ENCODE data around the gene GGTLC1.

The GGTLC1 gene

GRCh38 chr20:24022621-24023180, 34.1 kb upstream of the GGTLC1 start:
- H3K9ac ChIP-seq (ENCODE audit: low read length), result no peak overlapping the region
- H3K27me3 ChIP-seq (ENCODE audit: low read length), result no peaks in the 10 kb centered on the region
- TF ChIP-seq CTCF (IDR thresholded peaks at IDR 0.05; ENCODE audit: insufficient read depth, low read length, poor library complexity, severe bottlenecking) (no peak), EZH2phosphoT487 (conservative IDR thresholded peaks at IDR 0.05; ENCODE audit: low read length) (no peak)
- no peak overlapping the region for H3K27ac ChIP-seq (ENCODE audit: low read depth, low read length)
- H4K20me1 ChIP-seq (ENCODE audit: low read depth, low read length), result no peaks in the 10 kb centered on the region
- H3K79me2 ChIP-seq (ENCODE audit: insufficient read depth, low read length), result no peaks in the 10 kb centered on the region
- no peak overlapping the region for H2AFZ ChIP-seq (ENCODE audit: low read depth, low read length, severe bottlenecking)
- no peaks in the 10 kb centered on the region for H3F3A ChIP-seq (ENCODE audit: insufficient read depth)
- H3K36me3 ChIP-seq (ENCODE audit: low read length), result no peaks in the 10 kb centered on the region
- no peak overlapping the region for H3K4me3 ChIP-seq (ENCODE audit: insufficient read depth, low read length, poor library complexity, severe bottlenecking)
- no peak overlapping the region for H3K4me2 ChIP-seq (ENCODE audit: low read depth, low read length, poor library complexity, severe bottlenecking)
- H3K9me2 ChIP-seq (replicated peaks; ENCODE audit: insufficient read depth, low read length), result no peaks in the 10 kb centered on the region
- no peaks in the 10 kb centered on the region for H3K9me3 ChIP-seq (ENCODE audit: insufficient read depth, low read length)

- no peak overlapping the region for H2AFZ ChIP-seq (ENCODE audit: low read depth, low read length, severe bottlenecking)
- no peaks in the 10 kb centered on the region for H3K9me3 ChIP-seq (ENCODE audit: insufficient read depth, low read length)
- H3K36me3 ChIP-seq (ENCODE audit: low read length), result no peaks in the 10 kb centered on the region
- no peaks in the 10 kb centered on the region for H3K9me2 ChIP-seq (replicated peaks; ENCODE audit: insufficient read depth, low read length)
- TF ChIP-seq CTCF (IDR thresholded peaks at IDR 0.05; ENCODE audit: insufficient read depth, low read length, poor library complexity, severe bottlenecking), result no peak
- no peak for TF ChIP-seq EZH2phosphoT487 (conservative IDR thresholded peaks at IDR 0.05; ENCODE audit: low read length)
- no peaks in the 10 kb centered on the region for H3K79me2 ChIP-seq (ENCODE audit: insufficient read depth, low read length)
- H3K27me3 ChIP-seq (ENCODE audit: low read length), result no peaks in the 10 kb centered on the region
- H3K9ac ChIP-seq (ENCODE audit: low read length), result no peak overlapping the region
- H3K27ac ChIP-seq (ENCODE audit: low read depth, low read length), result no peak overlapping the region
- no peak overlapping the region for H3K4me3 ChIP-seq (ENCODE audit: insufficient read depth, low read length, poor library complexity, severe bottlenecking)
- H3F3A ChIP-seq (ENCODE audit: insufficient read depth), result no peaks in the 10 kb centered on the region
- no peak overlapping the region for H3K4me2 ChIP-seq (ENCODE audit: low read depth, low read length, poor library complexity, severe bottlenecking)
- no peaks in the 10 kb centered on the region for H4K20me1 ChIP-seq (ENCODE audit: low read depth, low read length)
Measured at GRCh38 chr20:24018796-24019195, 30.2 kb upstream of the GGTLC1 start.

- no peaks in the 10 kb centered on the region for H3K9me2 ChIP-seq (replicated peaks; ENCODE audit: insufficient read depth, low read length)
- H4K20me1 ChIP-seq (ENCODE audit: low read depth, low read length), result no peaks in the 10 kb centered on the region
- no peak overlapping the region for H3K4me3 ChIP-seq (ENCODE audit: insufficient read depth, low read length, poor library complexity, severe bottlenecking)
- TF ChIP-seq EZH2phosphoT487 (conservative IDR thresholded peaks at IDR 0.05; ENCODE audit: low read length), result no peak
- no peak for TF ChIP-seq CTCF (IDR thresholded peaks at IDR 0.05; ENCODE audit: insufficient read depth, low read length, poor library complexity, severe bottlenecking)
- H3F3A ChIP-seq (ENCODE audit: insufficient read depth), result no peaks in the 10 kb centered on the region
- no peaks in the 10 kb centered on the region for H3K9me3 ChIP-seq (ENCODE audit: insufficient read depth, low read length)
- H3K27me3 ChIP-seq (ENCODE audit: low read length), result no peaks in the 10 kb centered on the region
- H3K79me2 ChIP-seq (ENCODE audit: insufficient read depth, low read length), result no peaks in the 10 kb centered on the region
- H3K27ac ChIP-seq (ENCODE audit: low read depth, low read length), result no peak overlapping the region
- H3K36me3 ChIP-seq (ENCODE audit: low read length), result no peaks in the 10 kb centered on the region
- H2AFZ ChIP-seq (ENCODE audit: low read depth, low read length, severe bottlenecking), result no peak overlapping the region
- H3K9ac ChIP-seq (ENCODE audit: low read length), result no peak overlapping the region
- no peak overlapping the region for H3K4me2 ChIP-seq (ENCODE audit: low read depth, low read length, poor library complexity, severe bottlenecking)
Measured at GRCh38 chr20:24017458-24017755, 28.8 kb upstream of the GGTLC1 start.

All from SU-DHL-6 (cell line).